Measurements from ENCODE around the gene ADAM19. TPM values are rescaled to one million over a fixed set of nuclear protein-coding genes. Genes with fewer than 3 reads are reported as not detected.

ADAM19 gene
- polyA plus RNA-seq, 4 donors = 8.3 to 10.3 (median 9.9) TPM

GRCh38 chr5:157520911-157521703, 54.5 kb downstream of the ADAM19 start:
- DNase-seq (ENCODE audit: low read depth in 4 of 4, low spot score in 2 of 4) = no peak

- no peak for DNase-seq (ENCODE audit: low read depth in 4 of 4, low spot score in 2 of 4)
These were observed 55.9 kb downstream of the ADAM19 start for GRCh38 chr5:157519579-157520253.

GRCh38 chr5:157518963-157519362, 56.6 kb downstream of the ADAM19 start:
- no peak for DNase-seq (ENCODE audit: low read depth in 4 of 4, low spot score in 2 of 4)

- peak in 2 of 4 donors; percentile 37 to 44 for DNase-seq (ENCODE audit: low read depth in 4 of 4, low spot score in 2 of 4)
These were observed 58.8 kb downstream of the ADAM19 start for GRCh38 chr5:157516626-157517325.

GRCh38 chr5:157516006-157516405, 59.6 kb downstream of the ADAM19 start:
- DNase-seq (ENCODE audit: low read depth in 4 of 4, low spot score in 2 of 4) = peak in 3 of 4 donors; percentile 37 to 58 (median 41)

- no peak for DNase-seq (ENCODE audit: low read depth in 4 of 4, low spot score in 2 of 4)
These were observed 60.6 kb downstream of the ADAM19 start for GRCh38 chr5:157514974-157515373.

GRCh38 chr5:157513182-157513581, 62.4 kb downstream of the ADAM19 start:
- no peak for DNase-seq (ENCODE audit: low read depth in 4 of 4, low spot score in 2 of 4)

GRCh38 chr5:157511651-157512644, 63.6 kb downstream of the ADAM19 start:
- DNase-seq (ENCODE audit: low read depth in 4 of 4, low spot score in 2 of 4) = peak in 3 of 4 donors; percentile 43 to 65 (median 49)

GRCh38 chr5:157510682-157511081, 64.9 kb downstream of the ADAM19 start:
- DNase-seq (ENCODE audit: low read depth in 4 of 4, low spot score in 2 of 4) = no peak

- no peak for DNase-seq (ENCODE audit: low read depth in 4 of 4, low spot score in 2 of 4)
These were observed 66.0 kb downstream of the ADAM19 start for GRCh38 chr5:157509587-157509986.

GRCh38 chr5:157509093-157509492, 66.5 kb downstream of the ADAM19 start:
- no peak for DNase-seq (ENCODE audit: low read depth in 4 of 4, low spot score in 2 of 4)

GRCh38 chr5:157506981-157507780, 68.4 kb downstream of the ADAM19 start:
- DNase-seq (ENCODE audit: low read depth in 4 of 4, low spot score in 2 of 4) = no peak

GRCh38 chr5:157506066-157506590, 69.4 kb downstream of the ADAM19 start:
- no peak for DNase-seq (ENCODE audit: low read depth in 4 of 4, low spot score in 2 of 4)

- DNase-seq (ENCODE audit: low read depth in 4 of 4, low spot score in 2 of 4) = no peak
These were observed 70.1 kb downstream of the ADAM19 start for GRCh38 chr5:157505496-157505895.

GRCh38 chr5:157504053-157504452, 71.5 kb downstream of the ADAM19 start:
- DNase-seq (ENCODE audit: low read depth in 4 of 4, low spot score in 2 of 4) = no peak

GRCh38 chr5:157502143-157502647, 73.4 kb downstream of the ADAM19 start:
- DNase-seq (ENCODE audit: low read depth in 4 of 4, low spot score in 2 of 4) = no peak

- DNase-seq (ENCODE audit: low read depth in 4 of 4, low spot score in 2 of 4) = no peak
These were observed 77.5 kb downstream of the ADAM19 start for GRCh38 chr5:157497875-157498611.

GRCh38 chr5:157496864-157497263, 78.7 kb downstream of the ADAM19 start:
- DNase-seq (ENCODE audit: low read depth in 4 of 4, low spot score in 2 of 4) = no peak
